Measurements from ENCODE around the gene OR12D3.
"Not testable (repeated sequence)": the region's sequence is repeated elsewhere in the genome, so short reads cannot be mapped to it uniquely, and the experiment has no call there.

The OR12D3 gene

GRCh38 chr6:29375191-29375590 is at the start of gene OR12D3:
OR12D3 (minus strand) TSS chr6:29375291; CDS start chr6:29375287, 4 bp downstream.
- H3K27me3 Mint-ChIP-seq = peaks cover 42% of the 10 kb centered on the region
- H3K4me3 Mint-ChIP-seq = no peak within 1 kb of the TSS
- no peaks in the 10 kb centered on the region for H3K9me3 Mint-ChIP-seq
- H3K27ac Mint-ChIP-seq = no peak within 1 kb of the TSS
- ATAC-seq = no peak
- no peaks in the 10 kb centered on the region for H3K4me1 Mint-ChIP-seq
- H3K36me3 Mint-ChIP-seq = no peaks in the 10 kb centered on the region

- no peaks in the 10 kb centered on the region for H3K9me3 Mint-ChIP-seq
- H3K4me3 Mint-ChIP-seq = no peak overlapping the region
- ATAC-seq = no peak
- no peak overlapping the region for H3K27ac Mint-ChIP-seq
- H3K4me1 Mint-ChIP-seq = no peaks in the 10 kb centered on the region
- peaks cover 28% of the 10 kb centered on the region for H3K27me3 Mint-ChIP-seq
- H3K36me3 Mint-ChIP-seq = no peaks in the 10 kb centered on the region
Observed at GRCh38 chr6:29424575-29424974, 49.5 kb upstream of the OR12D3 start.

- H3K4me1 Mint-ChIP-seq = no peaks in the 10 kb centered on the region
- H3K27me3 Mint-ChIP-seq = peaks cover 28% of the 10 kb centered on the region
- ATAC-seq = no peak
- H3K9me3 Mint-ChIP-seq = no peaks in the 10 kb centered on the region
- H3K4me3 Mint-ChIP-seq = no peak overlapping the region
- no peaks in the 10 kb centered on the region for H3K36me3 Mint-ChIP-seq
- no peak overlapping the region for H3K27ac Mint-ChIP-seq
Observed at GRCh38 chr6:29424168-29424567, 49.1 kb upstream of the OR12D3 start.

GRCh38 chr6:29419516-29419915 is 44.4 kb upstream of the OR12D3 start:
- Mint-ChIP-seq H3K36me3 (no peaks in the 10 kb centered on the region), H3K4me1 (no peaks in the 10 kb centered on the region), H3K4me3 (no peak overlapping the region), H3K27me3 (peaks cover 19% of the 10 kb centered on the region), H3K27ac (no peak overlapping the region), H3K9me3 (no peaks in the 10 kb centered on the region)
- no peak for ATAC-seq

- Mint-ChIP-seq H3K9me3 (peaks cover 15% of the 10 kb centered on the region), H3K27me3 (peaks cover 32% of the 10 kb centered on the region), H3K36me3 (no peaks in the 10 kb centered on the region), H3K4me3 (no peak within 1 kb of the TSS), H3K27ac (no peak within 1 kb of the TSS), H3K4me1 (no peaks in the 10 kb centered on the region)
- no peak for ATAC-seq
Observed at GRCh38 chr6:29414588-29414987, 39.5 kb upstream of the OR12D3 start, which contains the start of gene OR12D1. OR12D1 (plus strand) TSS chr6:29414928.

GRCh38 chr6:29403801-29404200 is 28.7 kb upstream of the OR12D3 start:
- Mint-ChIP-seq H3K4me1 (no peaks in the 10 kb centered on the region), H3K27ac (no peak overlapping the region), H3K27me3 (peaks cover 38% of the 10 kb centered on the region), H3K36me3 (no peaks in the 10 kb centered on the region), H3K4me3 (no peak overlapping the region), H3K9me3 (peaks cover 4% of the 10 kb centered on the region)
- ATAC-seq = no peak

GRCh38 chr6:29399525-29399924 is 24.4 kb upstream of the OR12D3 start:
- Mint-ChIP-seq H3K27ac (no peak overlapping the region), H3K36me3 (no peaks in the 10 kb centered on the region), H3K4me3 (no peak overlapping the region), H3K4me1 (no peaks in the 10 kb centered on the region), H3K27me3 (peaks cover 51% of the 10 kb centered on the region), H3K9me3 (peaks cover 3% of the 10 kb centered on the region)
- no peak for ATAC-seq

GRCh38 chr6:29395331-29395730 is 20.2 kb upstream of the OR12D3 start, which contains the start of gene OR12D2:
OR12D2 (plus strand) TSS chr6:29395631; CDS start chr6:29396700, 1,069 bp downstream.
- Mint-ChIP-seq H3K4me1 (no peaks in the 10 kb centered on the region), H3K27ac (no peak within 1 kb of the TSS), H3K9me3 (peaks cover 3% of the 10 kb centered on the region), H3K4me3 (no peak within 1 kb of the TSS), H3K36me3 (no peaks in the 10 kb centered on the region), H3K27me3 (peaks cover 43% of the 10 kb centered on the region)
- no peak for ATAC-seq

- H3K27ac Mint-ChIP-seq = no peak overlapping the region
- peaks cover 41% of the 10 kb centered on the region for H3K27me3 Mint-ChIP-seq
- H3K4me3 Mint-ChIP-seq = no peak overlapping the region
- H3K4me1 Mint-ChIP-seq = no peaks in the 10 kb centered on the region
- no peaks in the 10 kb centered on the region for H3K9me3 Mint-ChIP-seq
- no peak for ATAC-seq
- H3K36me3 Mint-ChIP-seq = no peaks in the 10 kb centered on the region
Observed at GRCh38 chr6:29388533-29388932, 13.4 kb upstream of the OR12D3 start.

- Mint-ChIP-seq H3K27ac (no peak overlapping the region), H3K4me1 (no peaks in the 10 kb centered on the region), H3K36me3 (no peaks in the 10 kb centered on the region), H3K9me3 (no peaks in the 10 kb centered on the region), H3K27me3 (peaks cover 34% of the 10 kb centered on the region), H3K4me3 (no peak overlapping the region)
- no peak for ATAC-seq
Observed at GRCh38 chr6:29376003-29376402, 912 bp upstream of the OR12D3 start.

GRCh38 chr6:29368765-29369164 is 6.3 kb downstream of the OR12D3 start, which contains the start of gene OR5V1:
OR5V1 (minus strand) TSS chr6:29368865; CDS start chr6:29356195, 12,670 bp downstream.
- no peaks in the 10 kb centered on the region for H3K9me3 Mint-ChIP-seq
- no peak for ATAC-seq
- H3K27ac Mint-ChIP-seq = no peak within 1 kb of the TSS
- no peaks in the 10 kb centered on the region for H3K4me1 Mint-ChIP-seq
- H3K4me3 Mint-ChIP-seq = no peak within 1 kb of the TSS
- no peaks in the 10 kb centered on the region for H3K36me3 Mint-ChIP-seq
- H3K27me3 Mint-ChIP-seq = peaks cover 23% of the 10 kb centered on the region

GRCh38 chr6:29355603-29356002 is 19.5 kb downstream of the OR12D3 start:
- Mint-ChIP-seq H3K4me3 (no peak overlapping the region), H3K36me3 (no peaks in the 10 kb centered on the region), H3K27ac (no peak overlapping the region), H3K9me3 (peaks cover 10% of the 10 kb centered on the region), H3K4me1 (no peaks in the 10 kb centered on the region), H3K27me3 (peaks cover 73% of the 10 kb centered on the region)
- ATAC-seq = no peak

- Mint-ChIP-seq H3K9me3 (peaks cover 13% of the 10 kb centered on the region), H3K27me3 (peaks cover 67% of the 10 kb centered on the region), H3K27ac (no peak overlapping the region), H3K4me1 (no peaks in the 10 kb centered on the region), H3K36me3 (no peaks in the 10 kb centered on the region), H3K4me3 (no peak overlapping the region)
- no peak for ATAC-seq
Observed at GRCh38 chr6:29354980-29355379, 20.1 kb downstream of the OR12D3 start.

- H3K27ac Mint-ChIP-seq, H3K4me3 Mint-ChIP-seq, ATAC-seq, H3K4me1 Mint-ChIP-seq, H3K36me3 Mint-ChIP-seq: not testable (repeated sequence)
- H3K27me3 Mint-ChIP-seq = peaks cover 33% of the 10 kb centered on the region
- H3K9me3 Mint-ChIP-seq = peaks cover 18% of the 10 kb centered on the region
Observed at GRCh38 chr6:29349348-29349747, 25.7 kb downstream of the OR12D3 start.

- Mint-ChIP-seq H3K27ac (no peak overlapping the region), H3K9me3 (peaks cover 6% of the 10 kb centered on the region)
Observed at GRCh38 chr6:29345380-29345779, 29.7 kb downstream of the OR12D3 start.

GRCh38 chr6:29336269-29336668 is 38.8 kb downstream of the OR12D3 start:
- ATAC-seq = no peak
- peaks cover 56% of the 10 kb centered on the region for H3K27me3 Mint-ChIP-seq
- H3K9me3 Mint-ChIP-seq = no peaks in the 10 kb centered on the region

More at GRCh38 chr6:29345380-29345779, 29.7 kb downstream of the OR12D3 start:
- no peak overlapping the region for H3K4me3 Mint-ChIP-seq
- H3K4me1 Mint-ChIP-seq = no peaks in the 10 kb centered on the region
- no peaks in the 10 kb centered on the region for H3K36me3 Mint-ChIP-seq
- no peaks in the 10 kb centered on the region for H3K27me3 Mint-ChIP-seq
- no peak for ATAC-seq

GRCh38 chr6:29332676-29333075 is 42.4 kb downstream of the OR12D3 start:
- H3K36me3 Mint-ChIP-seq = no peaks in the 10 kb centered on the region
- no peak for ATAC-seq
- H3K4me1 Mint-ChIP-seq = peaks cover 2% of the 10 kb centered on the region
- peaks cover 49% of the 10 kb centered on the region for H3K27me3 Mint-ChIP-seq
- H3K27ac Mint-ChIP-seq = no peak overlapping the region
- H3K4me3 Mint-ChIP-seq = no peak overlapping the region
- H3K9me3 Mint-ChIP-seq = no peaks in the 10 kb centered on the region

More at GRCh38 chr6:29336269-29336668, 38.8 kb downstream of the OR12D3 start:
- peaks cover 10% of the 10 kb centered on the region for H3K4me1 Mint-ChIP-seq
- no peak overlapping the region for H3K4me3 Mint-ChIP-seq
- H3K27ac Mint-ChIP-seq = no peak overlapping the region
- H3K36me3 Mint-ChIP-seq = no peaks in the 10 kb centered on the region
